ENCODE results near the gene MYRFL. TPM values are rescaled to one million over a fixed set of nuclear protein-coding genes. Genes with fewer than 3 reads are reported as not detected.

Gene MYRFL
- total and polyA plus RNA-seq, 12 donors, result 0.10 to 0.51 (median 0.30) TPM; not detected in 4

DNA sequence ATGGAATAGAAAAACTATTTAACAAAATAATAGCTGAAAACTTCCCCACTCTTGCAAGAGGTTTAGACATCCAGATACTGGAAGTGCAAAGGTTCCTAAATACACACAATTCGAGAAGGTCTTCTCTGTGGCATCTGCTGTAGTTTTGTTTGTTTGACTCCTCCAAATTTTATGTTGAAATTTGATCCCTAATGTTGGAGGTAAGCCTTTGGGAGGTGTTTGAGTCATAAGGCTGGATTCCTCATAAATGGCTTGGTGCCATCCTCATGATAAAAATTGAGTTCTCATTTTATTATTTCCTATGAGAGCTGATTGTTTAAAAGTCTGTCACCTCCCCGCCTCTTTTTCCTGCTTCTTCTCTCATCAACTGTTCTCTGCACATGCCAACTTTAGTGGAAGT is 182.7 kb downstream of the MYRFL start:
- peaks cover 0 to 40% (median 23%) of the 10 kb centered on the region in 11 donors for H3K9me3 ChIP-seq
- H3K36me3 ChIP-seq, result no peaks in the 10 kb centered on the region
- DNase-seq (no peak), ATAC-seq (no peak)
- TF ChIP-seq, protein P1, sequence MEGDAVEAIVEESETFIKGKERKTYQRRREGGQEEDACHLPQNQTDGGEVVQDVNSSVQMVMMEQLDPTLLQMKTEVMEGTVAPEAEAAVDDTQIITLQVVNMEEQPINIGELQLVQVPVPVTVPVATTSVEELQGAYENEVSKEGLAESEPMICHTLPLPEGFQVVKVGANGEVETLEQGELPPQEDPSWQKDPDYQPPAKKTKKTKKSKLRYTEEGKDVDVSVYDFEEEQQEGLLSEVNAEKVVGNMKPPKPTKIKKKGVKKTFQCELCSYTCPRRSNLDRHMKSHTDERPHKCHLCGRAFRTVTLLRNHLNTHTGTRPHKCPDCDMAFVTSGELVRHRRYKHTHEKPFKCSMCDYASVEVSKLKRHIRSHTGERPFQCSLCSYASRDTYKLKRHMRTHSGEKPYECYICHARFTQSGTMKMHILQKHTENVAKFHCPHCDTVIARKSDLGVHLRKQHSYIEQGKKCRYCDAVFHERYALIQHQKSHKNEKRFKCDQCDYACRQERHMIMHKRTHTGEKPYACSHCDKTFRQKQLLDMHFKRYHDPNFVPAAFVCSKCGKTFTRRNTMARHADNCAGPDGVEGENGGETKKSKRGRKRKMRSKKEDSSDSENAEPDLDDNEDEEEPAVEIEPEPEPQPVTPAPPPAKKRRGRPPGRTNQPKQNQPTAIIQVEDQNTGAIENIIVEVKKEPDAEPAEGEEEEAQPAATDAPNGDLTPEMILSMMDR (IDR thresholded peaks at IDR 0.05), result no peak
- intact Hi-C loops (cut with DNase I), result no loop called here
- no peak overlapping the region for H3K27ac ChIP-seq
- WGBS, 2 donors, result 72 to 79% methylated on average over 2 of the region's 2 CpGs
- no peak overlapping the region for H3K4me3 ChIP-seq
- H3K4me1 ChIP-seq, result peaks cover 0 to 6% (median 0%) of the 10 kb centered on the region in 9 donors
- H3K27me3 ChIP-seq, result no peaks in the 10 kb centered on the region

Other genes starting within 250 kb of the MYRFL start
- gene CCT2, start 239.8 kb upstream of the MYRFL start, total RNA-seq, result 100 to 1,000 TPM in 2 of 10 donors, 10 to 100 TPM in 8; 61.3 to 115 (median 84.6) TPM
- gene CCT2, start 239.8 kb upstream of the MYRFL start, polyA plus RNA-seq, result 100 to 1,000 TPM in 1 of 2 donors, 10 to 100 TPM in 1; 41.3 to 190 TPM
- 10 to 100 TPM; 14.4 to 75.7 (median 40.9) TPM for gene LRRC10, start 214.3 kb upstream of the MYRFL start, total RNA-seq
- 10 to 100 TPM in 1 of 2 donors, 1 to 10 TPM in 1; 3.4 to 31.4 TPM for gene LRRC10, start 214.3 kb upstream of the MYRFL start, polyA plus RNA-seq
- gene BEST3, start 125.9 kb upstream of the MYRFL start, total RNA-seq, result under 1 TPM in 7 of 10 donors, not detected in 3; 0.09 to 0.64 (median 0.44) TPM
- gene BEST3, start 125.9 kb upstream of the MYRFL start, polyA plus RNA-seq, result under 1 TPM; 0.07 to 0.35 TPM
- 10 to 100 TPM; 14.2 to 33.3 (median 24.8) TPM for gene RAB3IP, start 86.4 kb upstream of the MYRFL start, total RNA-seq
- gene RAB3IP, start 86.4 kb upstream of the MYRFL start, polyA plus RNA-seq, result 10 to 100 TPM; 16.1 to 18.4 TPM

Measured in heart right ventricle (tissue), 16 donors.